ENCODE results near the gene CACFD1. TPM values are rescaled to one million over a fixed set of nuclear protein-coding genes. Genes with fewer than 3 reads are reported as not detected.

Gene CACFD1
- total and polyA plus RNA-seq, 2 of the 13 experiments (the other 11 are each of a cell fraction or from before 2014, with no cell fraction given): 13.8 to 14.6 TPM

GRCh38 chr9:133515615-133516255, 56.0 kb downstream of the CACFD1 start:
- ChIA-PET CTCF (ENCODE audit: low intra/inter-chr PET ratio, low total read pairs) (no interaction called here), POLR2A (no interaction called here)
- FAIRE-seq (no peak), ATAC-seq (no peak), DNase-seq (ENCODE audit: low spot score) (no peak)
- TF ChIP-seq ZNF609 (CRISPR knock-in tag; IDR thresholded peaks at IDR 0.05; ENCODE audit: borderline replicate concordance) (no peak), CCDC6 (CRISPR knock-in tag; IDR thresholded peaks at IDR 0.05) (no peak), BHLHE40 (IDR thresholded peaks at IDR 0.05; ENCODE audit: low read length) (no peak), SKI (IDR thresholded peaks at IDR 0.05; ENCODE audit: partially characterized antibody) (no peak), ZNF382 (CRISPR knock-in tag; IDR thresholded peaks at IDR 0.05; ENCODE audit: borderline replicate concordance) (no peak), MBD4 (IDR thresholded peaks at IDR 0.05; ENCODE audit: borderline replicate concordance, low read length) (no peak), SMC3 (IDR thresholded peaks at IDR 0.05; ENCODE audit: low read length) (no peak), ZNF709 (CRISPR knock-in tag; IDR thresholded peaks at IDR 0.05) (no peak), ZNF629 (CRISPR knock-in tag; conservative IDR thresholded peaks at IDR 0.05) (no peak), GZF1 (CRISPR knock-in tag; IDR thresholded peaks at IDR 0.05) (no peak), ZNF782 (CRISPR knock-in tag; IDR thresholded peaks at IDR 0.05; ENCODE audit: borderline replicate concordance) (no peak), CREB3 (CRISPR knock-in tag; IDR thresholded peaks at IDR 0.05) (no peak), LCORL (IDR thresholded peaks at IDR 0.05) (no peak), LCORL (CRISPR knock-in tag; IDR thresholded peaks at IDR 0.05) (no peak)
- TF ChIP-seq, protein P1, sequence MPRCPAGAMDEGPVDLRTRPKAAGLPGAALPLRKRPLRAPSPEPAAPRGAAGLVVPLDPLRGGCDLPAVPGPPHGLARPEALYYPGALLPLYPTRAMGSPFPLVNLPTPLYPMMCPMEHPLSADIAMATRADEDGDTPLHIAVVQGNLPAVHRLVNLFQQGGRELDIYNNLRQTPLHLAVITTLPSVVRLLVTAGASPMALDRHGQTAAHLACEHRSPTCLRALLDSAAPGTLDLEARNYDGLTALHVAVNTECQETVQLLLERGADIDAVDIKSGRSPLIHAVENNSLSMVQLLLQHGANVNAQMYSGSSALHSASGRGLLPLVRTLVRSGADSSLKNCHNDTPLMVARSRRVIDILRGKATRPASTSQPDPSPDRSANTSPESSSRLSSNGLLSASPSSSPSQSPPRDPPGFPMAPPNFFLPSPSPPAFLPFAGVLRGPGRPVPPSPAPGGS (CRISPR knock-in tag; IDR thresholded peaks at IDR 0.05): no peak
- TF ChIP-seq, protein P2, sequence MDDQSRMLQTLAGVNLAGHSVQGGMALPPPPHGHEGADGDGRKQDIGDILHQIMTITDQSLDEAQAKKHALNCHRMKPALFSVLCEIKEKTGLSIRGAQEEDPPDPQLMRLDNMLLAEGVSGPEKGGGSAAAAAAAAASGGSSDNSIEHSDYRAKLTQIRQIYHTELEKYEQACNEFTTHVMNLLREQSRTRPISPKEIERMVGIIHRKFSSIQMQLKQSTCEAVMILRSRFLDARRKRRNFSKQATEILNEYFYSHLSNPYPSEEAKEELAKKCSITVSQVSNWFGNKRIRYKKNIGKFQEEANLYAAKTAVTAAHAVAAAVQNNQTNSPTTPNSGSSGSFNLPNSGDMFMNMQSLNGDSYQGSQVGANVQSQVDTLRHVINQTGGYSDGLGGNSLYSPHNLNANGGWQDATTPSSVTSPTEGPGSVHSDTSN (CRISPR knock-in tag; IDR thresholded peaks at IDR 0.05; ENCODE audit: borderline replicate concordance): no peak
- intact Hi-C loops (cut with micrococcal nuclease; ENCODE audit: unreplicated experiment): no loop called here
- H4K20me1 ChIP-seq (ENCODE audit: insufficient read depth, low read length): no peaks in the 10 kb centered on the region
- H3K27me3 ChIP-seq (ENCODE audit: control insufficient read depth in 1 of 2, insufficient read depth in 2 of 2, low read length in 2 of 2): peaks cover 9 to 71% of the 10 kb centered on the region in 2 experiments; a peak in 4 of 5 replicates
- no peaks in the 10 kb centered on the region for H3K36me3 ChIP-seq (replicated peaks in 1 of 2; ENCODE audit: control insufficient read depth in 1 of 2, insufficient read depth in 2 of 2, low read length in 2 of 2)
- H3K4me3 ChIP-seq (replicated peaks in 1 of 3; ENCODE audit: insufficient read depth in 1 of 3, low read depth in 2 of 3, low read length in 3 of 3): no peak overlapping the region
- H3K4me2 ChIP-seq (ENCODE audit: low read depth, low read length): no peak overlapping the region
- in situ Hi-C loops (cut with HindIII; ENCODE audit: extremely low pct_ligation_motif_present, low pct_unique_long_range_greater_than_20kb): no loop called here
- WGBS (ENCODE audit: low lambda C conversion rate): 64% methylated on average over 7 of the region's 17 CpGs
- no TSS peak for BruUV-seq (replicated peaks)
- H3K79me2 ChIP-seq (ENCODE audit: insufficient read depth, low read length): no peaks in the 10 kb centered on the region
- H3K9ac ChIP-seq (ENCODE audit: insufficient read depth, low read depth, low read length): no peak overlapping the region
- no peak overlapping the region for H3K27ac ChIP-seq (ENCODE audit: extremely low read length, insufficient read depth, low read length)
- no peaks in the 10 kb centered on the region for H3K9me3 ChIP-seq (ENCODE audit: low read length)
- H2AFZ ChIP-seq (ENCODE audit: low read length): no peak overlapping the region
- peaks cover 29% of the 10 kb centered on the region for H3K4me1 ChIP-seq (ENCODE audit: insufficient read depth, low read length)

Measured in HepG2 (cell line).